ENCODE measurements around the gene TMEM131L.

The TMEM131L gene

DNA sequence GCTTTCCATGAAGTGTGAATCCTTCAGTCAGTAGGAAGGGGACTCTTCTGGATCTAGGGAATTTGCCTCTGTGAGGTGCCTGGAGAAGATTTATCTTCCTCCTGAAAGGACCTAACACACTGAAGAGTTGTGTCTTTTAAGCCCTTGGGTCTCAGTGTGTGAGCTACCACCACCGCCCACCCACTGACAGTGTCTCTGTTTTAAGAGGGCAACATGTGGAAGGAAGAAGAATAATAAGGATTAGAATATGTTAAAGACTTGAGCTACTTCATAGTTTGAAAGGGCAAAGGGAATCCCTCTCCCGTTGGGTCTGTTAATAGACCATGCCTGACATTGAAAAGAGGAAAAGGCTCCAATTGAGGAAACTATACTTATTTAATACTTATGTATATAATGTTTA, 153.7 kb downstream of the TMEM131L start:
- H4K91ac ChIP-seq (ENCODE audit: low read depth, low read length): no peak overlapping the region
- H3K18ac ChIP-seq (ENCODE audit: low read length): no peak overlapping the region
- no peak overlapping the region for H3K4me2 ChIP-seq (ENCODE audit: low read length)
- no peak overlapping the region for H3K4me3 ChIP-seq (ENCODE audit: low read depth, low read length)
- H3K4ac ChIP-seq (ENCODE audit: low read depth, low read length): no peak overlapping the region
- H3K79me2 ChIP-seq (ENCODE audit: control insufficient read depth, insufficient read depth, low read length, poor library complexity): no peaks in the 10 kb centered on the region
- no peak overlapping the region for H2BK5ac ChIP-seq (ENCODE audit: low read depth, low read length, poor library complexity)
- no peaks in the 10 kb centered on the region for H3K27me3 ChIP-seq (ENCODE audit: insufficient read depth, low read length)
- H2BK120ac ChIP-seq (ENCODE audit: insufficient read depth, low read length, poor library complexity): no peak overlapping the region
- peaks cover 2% of the 10 kb centered on the region for H3K9me3 ChIP-seq (ENCODE audit: insufficient read depth, low read depth, low read length)
- H3K9ac ChIP-seq (ENCODE audit: low read length): no peak overlapping the region
- no peak overlapping the region for H4K12ac ChIP-seq (ENCODE audit: low read depth, low read length)
- DNase-seq: no peak
- H3K36me3 ChIP-seq (ENCODE audit: control insufficient read depth in 1 of 2, insufficient read depth in 2 of 2, low read length in 2 of 2): peaks cover 0 to 7% of the 10 kb centered on the region in 2 experiments
- no peak overlapping the region for H3K27ac ChIP-seq (ENCODE audit: low read depth, low read length)
- H4K8ac ChIP-seq (ENCODE audit: low read depth, low read length): no peak overlapping the region
- H2AK5ac ChIP-seq (ENCODE audit: low read length): no peak overlapping the region
- H3K23ac ChIP-seq (ENCODE audit: low read length): no peak overlapping the region
- H3K14ac ChIP-seq (ENCODE audit: low read length): no peak overlapping the region
- no peaks in the 10 kb centered on the region for H3K79me1 ChIP-seq (ENCODE audit: low read length)
- peaks cover 0 to 7% of the 10 kb centered on the region in 2 experiments for H3K4me1 ChIP-seq (ENCODE audit: control insufficient read depth in 1 of 2, insufficient read depth in 2 of 2, low read length in 2 of 2)
- no peak overlapping the region for H2AFZ ChIP-seq (ENCODE audit: insufficient read depth, low read length, poor library complexity)
- WGBS (ENCODE audit: extremely low coverage, insufficient coverage, insufficient read length): no CpG with 5 or more reads among the region's 2 CpGs
- no peak overlapping the region for H2BK12ac ChIP-seq (ENCODE audit: low read length)

DNA sequence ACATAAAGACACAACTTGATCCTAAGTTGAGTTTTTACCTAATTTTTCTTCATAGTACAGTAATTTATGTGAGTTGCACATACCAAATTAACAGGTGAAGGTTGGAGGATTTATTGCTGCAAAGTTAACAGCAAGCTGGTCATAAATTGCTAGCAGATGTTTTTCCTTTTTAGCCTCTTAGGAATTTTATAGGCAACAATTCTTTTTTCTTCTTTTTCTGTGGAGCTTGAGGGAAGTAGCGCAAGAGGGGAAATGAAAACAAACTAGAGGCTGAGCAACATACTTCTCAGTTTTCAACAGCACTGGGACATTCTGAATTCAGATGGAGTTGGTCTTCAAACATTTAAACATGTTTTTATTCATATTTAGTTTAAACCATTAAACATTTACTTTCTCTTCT, 154.2 kb downstream of the TMEM131L start:
- peaks cover 2% of the 10 kb centered on the region for H3K9me3 ChIP-seq (ENCODE audit: insufficient read depth, low read depth, low read length)
- no peak overlapping the region for H3K4ac ChIP-seq (ENCODE audit: low read depth, low read length)
- H3K4me1 ChIP-seq (ENCODE audit: control insufficient read depth in 1 of 2, insufficient read depth in 2 of 2, low read length in 2 of 2): peaks cover 0 to 7% of the 10 kb centered on the region in 2 experiments
- H3K27ac ChIP-seq (ENCODE audit: low read depth, low read length): no peak overlapping the region
- no peak for DNase-seq
- H2BK5ac ChIP-seq (ENCODE audit: low read depth, low read length, poor library complexity): no peak overlapping the region
- no peak overlapping the region for H3K9ac ChIP-seq (ENCODE audit: low read length)
- no CpG with 5 or more reads among the region's 1 CpG for WGBS (ENCODE audit: extremely low coverage, insufficient coverage, insufficient read length)
- no peaks in the 10 kb centered on the region for H3K79me2 ChIP-seq (ENCODE audit: control insufficient read depth, insufficient read depth, low read length, poor library complexity)
- H3K4me2 ChIP-seq (ENCODE audit: low read length): no peak overlapping the region
- H3K14ac ChIP-seq (ENCODE audit: low read length): no peak overlapping the region
- no peaks in the 10 kb centered on the region for H3K27me3 ChIP-seq (ENCODE audit: insufficient read depth, low read length)
- H2BK120ac ChIP-seq (ENCODE audit: insufficient read depth, low read length, poor library complexity): no peak overlapping the region
- H2AK5ac ChIP-seq (ENCODE audit: low read length): no peak overlapping the region
- H4K12ac ChIP-seq (ENCODE audit: low read depth, low read length): no peak overlapping the region
- H3K4me3 ChIP-seq (ENCODE audit: low read depth, low read length): no peak overlapping the region
- H3K79me1 ChIP-seq (ENCODE audit: low read length): no peaks in the 10 kb centered on the region
- no peak overlapping the region for H4K8ac ChIP-seq (ENCODE audit: low read depth, low read length)
- H4K91ac ChIP-seq (ENCODE audit: low read depth, low read length): no peak overlapping the region
- no peak overlapping the region for H2AFZ ChIP-seq (ENCODE audit: insufficient read depth, low read length, poor library complexity)
- no peak overlapping the region for H2BK12ac ChIP-seq (ENCODE audit: low read length)
- H3K36me3 ChIP-seq (ENCODE audit: control insufficient read depth in 1 of 2, insufficient read depth in 2 of 2, low read length in 2 of 2): peaks cover 0 to 7% of the 10 kb centered on the region in 2 experiments
- H3K18ac ChIP-seq (ENCODE audit: low read length): no peak overlapping the region
- no peak overlapping the region for H3K23ac ChIP-seq (ENCODE audit: low read length)

GRCh38 chr4:153622093-153622492, 155.9 kb downstream of the TMEM131L start:
- Histone ChIP-seq H3K4me3 (ENCODE audit: low read depth, low read length) (no peak overlapping the region), H2BK12ac (ENCODE audit: low read length) (no peak overlapping the region), H4K12ac (ENCODE audit: low read depth, low read length) (no peak overlapping the region), H3K79me2 (ENCODE audit: control insufficient read depth, insufficient read depth, low read length, poor library complexity) (no peaks in the 10 kb centered on the region), H3K14ac (ENCODE audit: low read length) (no peak overlapping the region), H4K8ac (ENCODE audit: low read depth, low read length) (no peak overlapping the region), H2BK5ac (ENCODE audit: low read depth, low read length, poor library complexity) (no peak overlapping the region), H3K18ac (ENCODE audit: low read length) (no peak overlapping the region), H3K79me1 (ENCODE audit: low read length) (no peaks in the 10 kb centered on the region), H3K23ac (ENCODE audit: low read length) (no peak overlapping the region), H2AFZ (ENCODE audit: insufficient read depth, low read length, poor library complexity) (no peak overlapping the region), H3K4me2 (ENCODE audit: low read length) (no peak overlapping the region), H3K27ac (ENCODE audit: low read depth, low read length) (no peak overlapping the region), H3K4ac (ENCODE audit: low read depth, low read length) (no peak overlapping the region), H3K27me3 (ENCODE audit: insufficient read depth, low read length) (no peaks in the 10 kb centered on the region), H3K4me1 (ENCODE audit: control insufficient read depth in 1 of 2, insufficient read depth in 2 of 2, low read length in 2 of 2) (peaks cover 0 to 7% of the 10 kb centered on the region in 2 experiments), H2BK120ac (ENCODE audit: insufficient read depth, low read length, poor library complexity) (no peak overlapping the region), H3K9ac (ENCODE audit: low read length) (no peak overlapping the region), H2AK5ac (ENCODE audit: low read length) (no peak overlapping the region), H4K91ac (ENCODE audit: low read depth, low read length) (no peak overlapping the region), H3K36me3 (ENCODE audit: control insufficient read depth in 1 of 2, insufficient read depth in 2 of 2, low read length in 2 of 2) (peaks cover 0 to 11% of the 10 kb centered on the region in 2 experiments), H3K9me3 (ENCODE audit: insufficient read depth, low read depth, low read length) (no peaks in the 10 kb centered on the region)
- DNase-seq: no peak
- WGBS (ENCODE audit: extremely low coverage, insufficient coverage, insufficient read length): no CpG with 5 or more reads among the region's 5 CpGs

DNA sequence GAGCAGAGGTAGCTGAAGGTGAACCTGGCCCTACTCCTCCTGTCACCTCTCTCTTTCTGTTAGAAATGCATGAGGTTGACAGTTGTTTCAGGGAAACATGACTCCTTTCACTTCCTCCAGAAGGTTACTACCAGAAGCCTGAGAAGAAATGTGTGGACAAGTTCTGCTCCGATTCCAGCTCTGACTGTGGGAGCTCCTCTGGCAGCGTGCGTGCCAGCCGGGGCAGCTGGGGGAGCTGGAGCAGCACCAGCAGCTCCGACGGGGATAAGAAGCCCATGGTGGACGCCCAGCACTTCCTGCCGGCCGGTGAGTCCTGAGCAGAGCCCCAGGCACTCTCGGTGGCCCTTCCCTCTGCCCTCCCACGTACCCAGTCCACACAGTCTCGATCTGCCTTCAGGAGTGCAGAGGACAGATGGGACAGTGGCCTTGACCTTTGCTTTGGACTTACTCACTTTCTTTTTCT, 156.6 kb downstream of the TMEM131L start:
- Histone ChIP-seq H2AK5ac (ENCODE audit: low read length) (no peak overlapping the region), H2AFZ (ENCODE audit: insufficient read depth, low read length, poor library complexity) (no peak overlapping the region), H3K4me2 (ENCODE audit: low read length) (no peak overlapping the region), H3K23ac (ENCODE audit: low read length) (no peak overlapping the region), H3K18ac (ENCODE audit: low read length) (no peak overlapping the region), H3K36me3 (ENCODE audit: control insufficient read depth in 1 of 2, insufficient read depth in 2 of 2, low read length in 2 of 2) (peaks cover 4 to 15% of the 10 kb centered on the region in 2 experiments), H3K14ac (ENCODE audit: low read length) (no peak overlapping the region), H3K4me3 (ENCODE audit: low read depth, low read length) (no peak overlapping the region), H3K79me1 (ENCODE audit: low read length) (no peaks in the 10 kb centered on the region), H3K27ac (ENCODE audit: low read depth, low read length) (no peak overlapping the region), H3K27me3 (ENCODE audit: insufficient read depth, low read length) (no peaks in the 10 kb centered on the region), H3K79me2 (ENCODE audit: control insufficient read depth, insufficient read depth, low read length, poor library complexity) (no peaks in the 10 kb centered on the region), H4K12ac (ENCODE audit: low read depth, low read length) (no peak overlapping the region), H4K8ac (ENCODE audit: low read depth, low read length) (no peak overlapping the region), H3K9me3 (ENCODE audit: insufficient read depth, low read depth, low read length) (peaks cover 2% of the 10 kb centered on the region), H2BK120ac (ENCODE audit: insufficient read depth, low read length, poor library complexity) (no peak overlapping the region), H4K91ac (ENCODE audit: low read depth, low read length) (no peak overlapping the region), H3K4me1 (ENCODE audit: control insufficient read depth in 1 of 2, insufficient read depth in 2 of 2, low read length in 2 of 2) (peaks cover 0 to 7% of the 10 kb centered on the region in 2 experiments), H2BK12ac (ENCODE audit: low read length) (no peak overlapping the region), H3K4ac (ENCODE audit: low read depth, low read length) (no peak overlapping the region), H3K9ac (ENCODE audit: low read length) (no peak overlapping the region), H2BK5ac (ENCODE audit: low read depth, low read length, poor library complexity) (no peak overlapping the region)
- DNase-seq: no peak
- no CpG with 5 or more reads among the region's 12 CpGs for WGBS (ENCODE audit: extremely low coverage, insufficient coverage, insufficient read length)
